Astrocyte of the spinal cord (primary cell): ENCODE data around the gene NLGN4X.

Source experiments
- DNase-seq: peaks from one replicate; pipeline ENCODE4 v3.0.0; 2011; ENCODE audit warnings: low read depth, low spot score
- H3K4me3 ChIP-seq: 2 replicates; pipeline ENCODE4 v1.5.1; 2011; ENCODE audit warnings: low read depth, mild to moderate bottlenecking, low read length, moderate library complexity
- in situ Hi-C: cut with HindIII; loops from 2 replicates; pipeline ENCODE4 v1.10.0; 2017; ENCODE audit warnings: low sequenced_read_pairs
- TF ChIP-seq, protein P1 (sequence below): IDR thresholded peaks from 2 replicates; pipeline ENCODE4 v1.5.1; 2012; ENCODE audit warnings: low read depth, mild to moderate bottlenecking, low read length, inconsistent platforms

Gene NLGN4X

DNA sequence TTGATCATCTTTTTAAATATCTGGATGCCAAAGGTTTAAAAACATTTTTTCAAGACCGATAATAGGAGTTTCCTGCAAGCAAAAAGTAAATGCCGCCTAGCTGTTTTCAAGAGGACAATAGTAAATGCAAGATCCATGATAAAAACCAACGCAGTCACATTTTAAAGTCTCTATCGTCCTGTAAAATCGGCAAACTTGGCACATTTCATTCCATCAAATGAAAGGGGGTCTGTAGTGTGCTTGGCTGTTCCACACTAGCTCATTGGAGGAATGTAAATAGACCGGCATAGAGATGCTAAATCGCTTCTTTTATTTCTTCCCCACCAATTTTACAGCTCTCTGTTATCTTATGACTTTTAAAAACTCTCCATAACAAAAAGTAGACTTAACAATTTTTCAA lies 202.2 kb downstream of the NLGN4X start:
- DNase-seq = no peak
- in situ Hi-C loops = no loop called here
- no peak overlapping the region for H3K4me3 ChIP-seq
- TF ChIP-seq, protein P1, sequence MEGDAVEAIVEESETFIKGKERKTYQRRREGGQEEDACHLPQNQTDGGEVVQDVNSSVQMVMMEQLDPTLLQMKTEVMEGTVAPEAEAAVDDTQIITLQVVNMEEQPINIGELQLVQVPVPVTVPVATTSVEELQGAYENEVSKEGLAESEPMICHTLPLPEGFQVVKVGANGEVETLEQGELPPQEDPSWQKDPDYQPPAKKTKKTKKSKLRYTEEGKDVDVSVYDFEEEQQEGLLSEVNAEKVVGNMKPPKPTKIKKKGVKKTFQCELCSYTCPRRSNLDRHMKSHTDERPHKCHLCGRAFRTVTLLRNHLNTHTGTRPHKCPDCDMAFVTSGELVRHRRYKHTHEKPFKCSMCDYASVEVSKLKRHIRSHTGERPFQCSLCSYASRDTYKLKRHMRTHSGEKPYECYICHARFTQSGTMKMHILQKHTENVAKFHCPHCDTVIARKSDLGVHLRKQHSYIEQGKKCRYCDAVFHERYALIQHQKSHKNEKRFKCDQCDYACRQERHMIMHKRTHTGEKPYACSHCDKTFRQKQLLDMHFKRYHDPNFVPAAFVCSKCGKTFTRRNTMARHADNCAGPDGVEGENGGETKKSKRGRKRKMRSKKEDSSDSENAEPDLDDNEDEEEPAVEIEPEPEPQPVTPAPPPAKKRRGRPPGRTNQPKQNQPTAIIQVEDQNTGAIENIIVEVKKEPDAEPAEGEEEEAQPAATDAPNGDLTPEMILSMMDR = no peak

DNA sequence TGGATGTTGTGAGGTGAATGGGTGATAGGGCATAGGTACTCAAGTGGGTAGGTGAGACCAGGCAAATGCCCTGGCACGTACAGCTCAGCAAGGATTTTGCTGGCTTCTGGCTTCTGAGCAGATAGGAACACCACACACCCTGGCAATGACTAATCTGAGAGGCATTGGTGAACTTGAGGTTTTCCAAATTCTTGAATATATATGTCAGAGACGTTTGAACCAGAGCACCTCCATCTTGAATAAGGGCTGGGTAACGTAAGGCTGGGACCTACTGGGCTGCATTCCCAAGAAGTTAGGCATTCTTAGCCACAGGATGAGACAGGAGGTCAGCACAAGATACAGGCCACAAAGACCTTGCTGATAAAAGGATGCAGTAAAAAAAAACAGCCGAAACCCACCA lies 204.5 kb downstream of the NLGN4X start:
- TF ChIP-seq, protein P1 = no peak
- peak; percentile 49 for DNase-seq
- in situ Hi-C loops = no loop called here
- no peak overlapping the region for H3K4me3 ChIP-seq

DNA sequence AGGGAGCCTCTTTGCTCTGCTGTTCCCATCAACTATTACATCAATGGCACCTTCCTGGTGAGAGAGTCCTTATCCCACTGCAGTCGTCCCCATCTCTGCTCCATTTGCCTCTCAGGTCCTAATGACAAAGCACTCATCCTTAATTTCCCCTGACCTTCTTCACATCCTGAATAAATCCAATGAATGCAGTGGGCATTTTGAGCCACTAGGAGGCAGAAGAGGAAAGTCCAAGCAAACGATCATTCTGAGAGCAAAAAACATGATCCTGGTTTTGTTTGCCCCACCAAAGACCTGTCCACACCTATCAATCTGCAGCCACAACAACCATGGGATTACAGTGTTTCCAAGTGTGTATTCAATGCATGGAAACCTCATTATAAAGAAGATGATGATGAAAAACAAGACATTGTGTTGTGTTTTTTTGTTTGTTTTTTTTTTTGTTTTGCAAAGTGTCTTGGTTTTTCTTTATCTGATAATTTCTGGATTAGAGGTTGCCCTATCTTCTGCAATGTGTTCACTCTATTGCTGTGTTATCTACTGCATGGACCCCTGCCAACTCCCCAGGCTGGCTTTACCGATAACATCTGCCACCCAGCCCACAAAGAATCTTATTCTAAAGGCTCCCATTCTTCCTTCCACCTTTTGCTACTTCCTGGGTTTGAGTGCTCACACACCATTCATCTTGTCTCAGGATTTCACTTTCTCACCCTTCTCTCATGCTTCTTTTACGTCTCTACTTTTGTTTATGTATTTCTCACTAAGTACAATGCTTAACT lies 207.2 kb downstream of the NLGN4X start:
- DNase-seq = peak; percentile 44
- H3K4me3 ChIP-seq = no peak overlapping the region
- TF ChIP-seq, protein P1 = peak; percentile 75
- in situ Hi-C loops = no loop called here

DNA sequence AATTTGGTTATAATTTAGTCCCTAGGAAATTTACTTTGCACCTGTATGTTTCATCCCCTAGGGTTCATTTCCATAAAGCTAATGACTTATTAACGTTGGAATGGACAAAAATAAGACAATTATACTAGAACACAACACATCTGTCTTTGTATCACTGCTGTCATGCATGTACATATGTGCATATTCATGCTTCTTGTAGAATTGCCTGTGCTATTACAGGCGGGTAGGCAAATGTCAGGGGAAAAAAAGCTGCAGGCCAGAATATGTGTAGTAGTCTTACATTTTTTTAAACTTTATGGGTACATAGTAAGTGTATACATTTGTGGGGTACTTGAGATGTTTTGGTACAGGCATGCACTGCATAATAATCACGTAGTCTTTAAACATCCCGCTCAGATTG lies 209.6 kb downstream of the NLGN4X start:
- TF ChIP-seq, protein P1 = no peak
- no peak for DNase-seq
- in situ Hi-C loops = no loop called here
- H3K4me3 ChIP-seq = no peak overlapping the region

DNA sequence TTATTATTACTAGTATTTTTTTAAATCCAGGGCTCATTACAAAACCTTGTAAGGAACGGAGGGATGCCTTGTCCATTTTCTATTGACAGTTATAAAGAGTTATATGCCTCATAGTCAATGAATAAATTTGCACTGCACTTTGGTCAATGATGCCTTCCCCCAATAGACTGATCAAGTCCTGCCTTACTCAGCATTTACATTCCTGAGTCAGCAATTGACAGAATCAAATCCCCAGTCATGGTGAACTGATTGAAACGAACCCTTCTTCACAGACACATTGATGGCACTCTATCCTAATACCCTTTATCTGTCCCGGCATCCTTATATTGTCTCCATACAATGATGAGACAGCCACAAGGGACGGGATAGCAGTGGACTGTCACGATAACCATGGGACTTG lies 213.2 kb downstream of the NLGN4X start:
- no peak overlapping the region for H3K4me3 ChIP-seq
- TF ChIP-seq, protein P1 = no peak
- DNase-seq = no peak
- in situ Hi-C loops = no loop called here

DNA sequence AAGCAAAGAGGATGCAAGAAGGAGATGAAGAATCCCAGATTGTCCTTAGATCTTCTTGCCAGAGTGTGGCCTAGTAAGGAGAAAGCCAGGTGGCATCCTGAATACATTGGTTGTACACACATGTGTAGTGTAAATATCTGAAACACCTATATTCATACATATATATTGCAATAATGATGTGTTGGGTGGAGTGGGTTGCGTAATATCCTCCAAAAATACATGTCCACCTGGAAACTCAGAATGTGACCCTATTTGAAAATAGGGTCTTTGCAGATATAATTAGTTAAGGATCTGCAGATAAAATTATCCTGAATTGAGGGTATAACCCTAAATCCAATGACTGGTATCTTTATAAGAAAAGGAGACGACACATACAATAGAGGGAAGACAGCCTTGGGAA lies 216.3 kb downstream of the NLGN4X start:
- no peak for DNase-seq
- H3K4me3 ChIP-seq = no peak overlapping the region
- TF ChIP-seq, protein P1 = no peak
- in situ Hi-C loops = no loop called here

DNA sequence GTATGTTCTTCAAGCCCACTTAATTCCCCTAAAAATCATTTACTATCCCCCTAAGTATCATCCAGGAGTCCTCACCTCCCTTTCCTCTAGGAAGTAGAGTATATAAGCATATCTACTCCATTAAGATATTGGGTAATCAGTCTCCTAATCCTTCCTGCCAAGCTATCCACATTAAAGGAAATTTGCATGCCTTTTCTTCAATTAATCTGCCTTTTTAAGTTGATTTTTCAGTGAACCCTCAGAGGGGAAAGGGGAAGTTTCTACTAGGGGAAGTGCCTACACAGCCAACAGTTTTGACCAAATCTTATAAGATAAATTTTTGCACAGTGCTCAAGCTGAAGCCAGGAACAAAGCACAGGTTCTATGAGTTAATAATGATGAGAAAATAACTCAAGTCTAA lies 222.8 kb downstream of the NLGN4X start:
- no peak for DNase-seq
- in situ Hi-C loops = no loop called here
- TF ChIP-seq, protein P1 = no peak
- H3K4me3 ChIP-seq = no peak overlapping the region
